GM12872 (cell line): Measurements from ENCODE around the gene INPP5D.

Experiments
- TF ChIP-seq, protein P1 (sequence below): IDR thresholded peaks from 3 replicates; pipeline ENCODE4 v1.5.1; 2011; ENCODE audit warnings: low read depth, mild to moderate bottlenecking, low read length, moderate library complexity; ENCODE audit not compliant: insufficient read depth

Gene INPP5D

DNA sequence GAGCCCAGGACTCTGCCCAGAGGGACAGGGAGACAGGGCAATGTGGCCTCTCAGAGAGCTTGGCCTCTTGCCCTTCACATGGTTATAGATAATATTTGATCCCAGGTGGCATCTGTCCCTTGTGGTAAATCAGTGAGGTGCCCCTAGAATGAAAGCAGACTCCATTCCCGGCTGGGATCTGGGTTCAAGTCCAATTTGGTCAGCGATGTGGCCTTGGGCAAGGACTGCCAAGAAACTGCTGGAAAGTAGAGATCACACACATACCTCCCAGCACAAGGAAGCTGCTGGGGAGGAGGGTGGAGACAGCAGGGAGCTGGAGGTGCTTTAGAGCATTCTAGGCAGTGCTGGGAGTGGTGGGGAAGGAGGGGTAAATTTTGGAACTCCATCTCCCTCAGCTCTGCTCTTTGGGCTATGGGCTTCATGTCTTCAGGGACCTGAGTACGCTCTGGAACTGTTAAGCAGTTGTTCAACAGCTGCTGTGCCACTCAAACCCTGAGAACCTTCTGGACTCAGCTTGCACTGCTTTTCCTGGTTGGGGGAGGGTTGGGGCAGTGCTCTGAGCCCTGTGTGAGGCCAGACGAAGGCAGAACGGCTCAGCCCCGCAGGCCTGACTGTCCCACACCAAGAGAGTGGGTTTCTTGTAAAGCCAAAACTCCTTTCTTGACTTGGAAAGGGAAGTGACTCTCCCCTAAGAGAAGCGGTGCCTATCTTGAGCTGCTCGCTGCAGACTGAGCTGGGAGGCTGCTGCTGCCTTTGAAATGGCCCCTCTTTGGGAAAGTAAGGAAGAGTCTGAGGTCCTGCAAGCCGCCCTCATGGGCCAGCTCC is 23.0 kb downstream of the INPP5D start:
- TF ChIP-seq, protein P1, sequence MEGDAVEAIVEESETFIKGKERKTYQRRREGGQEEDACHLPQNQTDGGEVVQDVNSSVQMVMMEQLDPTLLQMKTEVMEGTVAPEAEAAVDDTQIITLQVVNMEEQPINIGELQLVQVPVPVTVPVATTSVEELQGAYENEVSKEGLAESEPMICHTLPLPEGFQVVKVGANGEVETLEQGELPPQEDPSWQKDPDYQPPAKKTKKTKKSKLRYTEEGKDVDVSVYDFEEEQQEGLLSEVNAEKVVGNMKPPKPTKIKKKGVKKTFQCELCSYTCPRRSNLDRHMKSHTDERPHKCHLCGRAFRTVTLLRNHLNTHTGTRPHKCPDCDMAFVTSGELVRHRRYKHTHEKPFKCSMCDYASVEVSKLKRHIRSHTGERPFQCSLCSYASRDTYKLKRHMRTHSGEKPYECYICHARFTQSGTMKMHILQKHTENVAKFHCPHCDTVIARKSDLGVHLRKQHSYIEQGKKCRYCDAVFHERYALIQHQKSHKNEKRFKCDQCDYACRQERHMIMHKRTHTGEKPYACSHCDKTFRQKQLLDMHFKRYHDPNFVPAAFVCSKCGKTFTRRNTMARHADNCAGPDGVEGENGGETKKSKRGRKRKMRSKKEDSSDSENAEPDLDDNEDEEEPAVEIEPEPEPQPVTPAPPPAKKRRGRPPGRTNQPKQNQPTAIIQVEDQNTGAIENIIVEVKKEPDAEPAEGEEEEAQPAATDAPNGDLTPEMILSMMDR = no peak

- TF ChIP-seq, protein P1 = no peak
Measured at GRCh38 chr2:233083782-233084181, 23.6 kb downstream of the INPP5D start.

GRCh38 chr2:233084488-233084887 is 24.3 kb downstream of the INPP5D start:
- TF ChIP-seq, protein P1 = no peak

DNA sequence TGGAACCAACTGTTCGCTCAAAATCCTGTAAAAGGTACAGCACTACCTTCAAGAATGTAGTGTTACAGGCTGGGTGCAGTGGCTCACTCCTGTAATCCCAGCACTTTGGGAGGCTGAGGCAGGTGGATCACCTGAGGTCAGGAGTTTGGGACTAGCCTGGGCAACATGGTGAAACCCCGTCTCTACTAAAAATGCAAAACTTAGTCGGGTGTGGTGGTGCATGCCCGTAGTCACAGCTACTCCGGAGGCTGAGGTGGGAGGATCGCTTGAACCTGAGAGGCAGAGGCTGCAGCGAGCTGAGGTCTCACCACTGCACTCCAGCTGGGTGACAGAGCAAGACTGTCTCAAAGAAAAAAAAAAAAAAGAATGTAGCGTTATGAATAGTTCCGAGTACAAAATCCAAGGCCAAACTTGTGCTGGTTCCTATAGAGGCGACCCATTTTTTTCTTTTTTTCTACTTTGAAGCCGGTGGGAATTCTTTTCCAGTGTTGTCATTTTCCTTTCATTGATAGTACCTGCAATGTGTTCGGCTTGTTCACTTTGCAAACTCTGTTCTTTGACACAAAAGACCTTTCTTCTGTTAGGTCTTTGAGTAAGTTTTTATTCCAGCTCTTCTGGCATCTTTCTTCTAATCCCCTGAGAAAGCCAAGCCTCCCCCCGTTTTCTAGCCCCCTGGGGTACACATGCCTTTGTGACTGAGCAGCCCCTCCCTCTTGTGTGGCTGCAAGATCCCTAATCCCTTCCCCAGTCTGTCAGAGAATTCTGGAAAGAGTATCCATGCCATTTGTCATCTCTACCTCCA is 25.1 kb downstream of the INPP5D start:
- TF ChIP-seq, protein P1 = no peak

DNA sequence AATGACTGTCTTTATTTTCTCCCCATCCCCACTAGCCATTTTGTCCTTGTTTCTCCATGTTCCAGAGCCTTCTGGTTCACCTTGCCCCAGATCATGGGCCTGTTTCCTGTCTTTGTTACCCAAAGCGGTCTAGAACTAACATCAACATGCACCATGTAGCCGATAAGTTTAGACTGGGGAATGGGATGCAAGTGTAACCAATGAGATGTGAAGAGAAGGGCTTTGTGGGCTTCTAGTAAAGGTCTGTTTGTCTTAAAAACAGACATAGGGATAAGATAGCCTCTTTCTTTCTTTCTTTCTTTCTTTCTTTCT is 25.7 kb downstream of the INPP5D start:
- TF ChIP-seq, protein P1 = no peak

DNA sequence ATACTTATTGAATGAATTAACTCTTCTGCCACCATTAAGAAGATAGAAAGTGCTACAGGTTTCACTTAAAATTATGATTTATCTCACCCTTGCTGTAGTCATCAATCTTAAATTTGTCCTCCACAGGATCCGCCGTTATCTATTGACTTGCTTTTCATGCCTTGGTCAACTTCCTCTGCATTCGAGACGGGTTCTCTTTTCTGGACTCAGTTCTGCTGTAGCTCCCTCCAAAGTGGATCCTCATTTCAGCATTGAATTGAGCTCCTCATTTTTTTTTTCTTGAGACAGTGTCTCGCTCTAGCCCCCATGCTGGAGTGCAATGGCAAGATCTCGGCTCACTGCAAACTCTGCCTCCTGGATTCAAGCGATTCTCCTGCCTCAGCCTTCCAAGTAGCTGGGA is 27.6 kb downstream of the INPP5D start:
- TF ChIP-seq, protein P1 = no peak

GRCh38 chr2:233088972-233089345 is 28.8 kb downstream of the INPP5D start:
- TF ChIP-seq, protein P1 = no peak
